GM12873 (cell line): ENCODE data around the gene AGPS.

Source experiments
- CTCF ChIP-seq: IDR thresholded peaks from 2 replicates; pipeline ENCODE4 v1.5.1; 2012; ENCODE audit warnings: low read depth, mild to moderate bottlenecking, moderate library complexity, low read length, control low read depth; ENCODE audit not compliant: insufficient read depth; ENCODE audit errors: missing control alignments

Gene AGPS

GRCh38 chr2:177585234-177585863 is 192.8 kb downstream of the AGPS start:
- TF ChIP-seq CTCF, result no peak

DNA sequence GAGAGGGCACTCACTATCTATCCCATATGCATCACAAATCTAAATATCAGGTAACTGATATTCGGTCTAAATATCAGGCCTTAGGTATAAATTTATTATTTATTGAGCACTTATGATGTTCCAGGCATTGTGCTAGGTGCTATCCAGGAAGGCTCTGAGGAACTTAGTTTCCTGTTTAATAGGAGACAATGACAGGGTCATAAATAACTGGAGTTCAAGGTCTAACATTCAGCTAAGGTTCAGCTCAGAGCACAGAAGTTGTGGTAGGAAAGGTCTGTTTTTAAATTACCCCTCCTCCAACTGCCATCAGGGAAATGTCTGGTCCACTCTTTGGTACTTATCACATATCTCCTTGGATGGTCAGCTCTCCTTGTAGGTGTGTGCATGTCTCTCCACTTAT is 193.6 kb downstream of the AGPS start:
- no peak for TF ChIP-seq CTCF

DNA sequence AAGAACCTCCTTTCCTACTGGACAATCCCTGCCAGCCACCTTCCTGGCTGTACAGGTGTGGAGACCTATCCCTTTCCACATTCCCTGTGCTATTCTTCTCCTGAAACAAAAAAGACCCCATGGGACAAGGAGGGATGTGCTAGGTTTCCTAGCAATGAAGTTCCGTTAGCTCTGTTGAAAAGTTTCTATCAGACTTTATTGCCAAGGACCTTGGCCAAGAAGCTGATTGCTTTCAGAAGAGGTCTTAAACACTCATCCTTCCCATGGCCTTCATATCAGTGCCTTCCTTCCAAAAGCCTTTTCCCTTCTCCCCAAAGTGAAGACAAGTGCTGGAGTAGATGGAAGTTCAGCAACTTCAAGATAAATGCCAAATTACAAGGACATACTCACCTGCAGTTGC is 194.8 kb downstream of the AGPS start:
- TF ChIP-seq CTCF, result no peak

GRCh38 chr2:177588671-177589070 is 196.1 kb downstream of the AGPS start:
- no peak for TF ChIP-seq CTCF

DNA sequence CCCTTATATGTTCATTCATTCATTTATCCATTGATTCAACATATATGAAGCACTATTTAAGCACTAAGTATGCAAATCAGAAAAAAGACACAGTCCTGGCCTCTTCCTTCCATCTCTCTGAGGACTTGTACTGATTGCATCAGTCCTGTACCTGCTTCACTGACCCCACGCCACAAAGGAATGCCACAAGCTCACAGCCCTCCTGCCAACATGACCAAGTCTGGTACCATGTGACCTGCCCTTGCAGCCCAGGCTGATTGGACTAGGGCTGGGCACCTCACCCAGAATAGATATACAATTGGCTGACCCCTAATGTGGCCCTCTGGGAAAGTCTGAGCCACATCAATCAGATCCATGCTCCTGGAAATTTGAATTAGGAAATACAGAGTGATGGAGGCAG is 196.6 kb downstream of the AGPS start:
- TF ChIP-seq CTCF, result no peak

DNA sequence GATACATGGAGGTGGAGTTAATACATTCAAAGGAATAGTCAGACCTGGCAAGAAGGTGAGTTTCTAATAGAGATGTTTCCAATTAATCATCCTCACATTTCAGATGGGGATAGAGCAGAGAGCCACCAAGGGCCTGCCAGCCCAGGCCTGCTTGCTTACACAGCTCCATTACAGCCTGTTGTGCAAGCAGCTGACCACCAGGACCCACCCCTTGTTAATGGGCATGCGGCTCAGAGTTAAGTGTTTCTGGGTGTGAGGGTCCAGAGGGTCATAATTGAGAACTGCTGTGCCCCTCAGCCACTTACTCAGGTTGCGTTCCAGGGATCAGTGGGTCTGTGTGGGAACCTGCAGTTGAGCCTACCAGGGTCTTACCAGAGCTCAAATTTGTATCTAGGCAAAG is 199.8 kb downstream of the AGPS start:
- no peak for TF ChIP-seq CTCF

DNA sequence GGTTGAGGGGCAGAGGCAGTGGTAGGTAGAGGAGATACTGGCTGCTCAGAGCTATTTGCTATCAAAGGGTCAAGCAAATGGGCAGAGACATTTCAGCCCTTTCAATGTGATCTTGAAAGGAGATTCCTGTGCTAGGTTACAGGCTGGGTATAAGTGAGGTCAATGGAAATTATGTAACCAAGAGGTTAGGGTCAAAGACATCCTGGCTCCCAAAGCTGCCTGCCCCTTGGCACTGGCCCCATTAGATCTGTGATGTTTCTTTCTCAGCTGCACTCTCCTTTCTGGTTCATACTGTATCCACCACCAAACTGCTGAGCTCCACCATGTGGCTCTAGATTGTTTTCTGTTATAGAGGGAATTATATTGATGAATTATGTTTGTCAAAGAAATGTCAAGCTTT is 200.4 kb downstream of the AGPS start:
- no peak for TF ChIP-seq CTCF

DNA sequence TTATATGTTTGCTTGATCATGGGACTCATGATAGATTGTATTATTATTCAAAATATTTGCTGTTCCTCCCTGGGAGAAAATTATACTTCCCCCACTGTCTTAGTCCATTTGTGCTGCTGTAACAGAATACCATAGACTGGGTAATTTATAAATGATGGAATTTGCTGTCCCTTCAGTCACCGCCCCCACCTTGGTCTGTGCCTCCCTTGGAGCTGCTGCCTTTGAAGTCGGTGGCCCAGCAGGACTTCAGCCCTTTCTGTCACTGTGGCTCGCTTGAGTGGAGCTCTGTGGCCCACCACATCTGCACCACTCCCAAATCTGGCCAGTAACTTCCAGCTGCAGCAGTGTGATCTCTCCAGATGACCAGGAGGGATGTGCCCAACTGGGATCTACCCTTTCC is 200.8 kb downstream of the AGPS start:
- no peak for TF ChIP-seq CTCF
